K562 (cell line): ENCODE measurements around the gene SSH3. TPM values are rescaled to one million over a fixed set of nuclear protein-coding genes. Genes with fewer than 3 reads are reported as not detected.

ENCODE experiments used
- ATAC-seq: fragments of 200-7000 bp; cut with Tn5 transposase; 3 replicates; pipeline ENCODE4 v1.9.1; 2020; ENCODE audit warnings: moderate library complexity
- BruUV-seq: library from RNA; stranded (reverse); fragments of 400-500 nt; replicated peaks from 2 replicates; lab custom pipeline; 2021; lab: Mats Ljungman, UMichigan
- CTCF ChIA-PET: fragments of 300-600 bp; formaldehyde crosslinking; extraction: SDS; loops from one replicate; lab custom pipeline; 2021; ENCODE audit warnings: low intra/inter-chr PET ratio; lab: Yijun Ruan, JAX
- POLR2A ChIA-PET: fragments of 300-600, 350-650 bp; sonication (Branson Sonifier 250); formaldehyde crosslinking; extraction: SDS; loops from one replicate; lab custom pipeline; 2021; ENCODE audit warnings: antibody characterized with exemption, inconsistent platforms; lab: Yijun Ruan, JAX
- DNase-seq, 4 experiments: peaks; one replicate each; pipeline versions ENCODE4 v3.0.0 to v3.0.0-alpha.2; 2011 to 2018; ENCODE audit warnings: low spot score in 3 of 4, mixed read lengths in 3 of 4; ENCODE audit errors: extremely low read depth in 1 of 4
- FAIRE-seq: peaks from 2 replicates; lab custom pipeline; 2011; peaks lifted over from hg19 to GRCh38; lab: Jason Lieb, UNC
- H2AFZ ChIP-seq: 2 replicates; pipeline ENCODE4 v1.6.0; 2011; ENCODE audit warnings: low read depth, low read length, control low read depth, inconsistent platforms
- H3K27ac ChIP-seq: fragments of 200-600 bp; 3 replicates; pipeline ENCODE4 v1.8.0; 2011; ENCODE audit warnings: low read depth, mild to moderate bottlenecking, control low read depth, inconsistent platforms, low read length, moderate library complexity, mixed read lengths; ENCODE audit errors: extremely low read depth
- H3K27me3 ChIP-seq, 2 experiments: fragments of 300-600 bp in 1 of 2; 2 replicates in 1 of 2; 3 replicates in 1 of 2; pipeline versions ENCODE4 v1.6.0 to v1.8.0; 2011; ENCODE audit warnings: inconsistent platforms in 2 of 2, low read length in 2 of 2, mild to moderate bottlenecking in 1 of 2, mixed read lengths in 1 of 2, moderate library complexity in 1 of 2; ENCODE audit not compliant: control insufficient read depth in 2 of 2, insufficient read depth in 2 of 2
- H3K36me3 ChIP-seq: fragments of 300-600 bp; 3 replicates; pipeline ENCODE4 v1.8.0; 2011; ENCODE audit warnings: mild to moderate bottlenecking, low read length, inconsistent platforms; ENCODE audit not compliant: control insufficient read depth, insufficient read depth
- H3K4me1 ChIP-seq, 2 experiments: fragments of 200-600 bp in 1 of 2; replicated peaks in 1 of 2; 2 replicates in 1 of 2; 3 replicates in 1 of 2; pipeline versions ENCODE4 v1.5.1 to v1.8.0; 2011; ENCODE audit warnings: inconsistent platforms in 2 of 2, low read length in 2 of 2, mild to moderate bottlenecking in 1 of 2, mixed read lengths in 1 of 2, moderate library complexity in 1 of 2; ENCODE audit not compliant: control insufficient read depth in 2 of 2, insufficient read depth in 2 of 2
- H3K4me2 ChIP-seq: 2 replicates; pipeline ENCODE4 v1.6.1; 2011; ENCODE audit warnings: low read length, control low read depth, inconsistent platforms, mixed read lengths; ENCODE audit not compliant: insufficient read depth
- H3K4me3 ChIP-seq: fragments of 200-600 bp; sonication (generic), shearing (Covaris generic); 2 replicates; pipeline ENCODE4 v1.5.1; 2016; ENCODE audit warnings: control low read depth, inconsistent platforms
- H3K79me2 ChIP-seq: fragments of 200-600 bp; 3 replicates; pipeline ENCODE4 v1.8.0; 2011; ENCODE audit warnings: low read length, inconsistent platforms; ENCODE audit not compliant: control insufficient read depth, insufficient read depth
- H3K9ac ChIP-seq, 2 experiments: 2 replicates each; pipeline versions ENCODE4 v1.6.0 to v1.6.1; 2011; ENCODE audit warnings: low read depth in 2 of 2, low read length in 2 of 2, control low read depth in 1 of 2, inconsistent platforms in 1 of 2, mild to moderate bottlenecking in 1 of 2, mixed read lengths in 1 of 2; ENCODE audit not compliant: insufficient read depth in 1 of 2
- H3K9me1 ChIP-seq: one replicate; pipeline ENCODE4 v1.6.0; 2011; ENCODE audit warnings: inconsistent platforms, mild to moderate bottlenecking, low read length, moderate library complexity; ENCODE audit not compliant: control insufficient read depth, insufficient read depth
- H3K9me3 ChIP-seq: replicated peaks from 2 replicates; pipeline ENCODE4 v1.5.1; 2011; ENCODE audit warnings: low read depth, low read length, inconsistent platforms; ENCODE audit not compliant: control insufficient read depth, insufficient read depth
- H4K20me1 ChIP-seq: replicated peaks from 2 replicates; pipeline ENCODE4 v1.6.1; 2011; ENCODE audit warnings: low read length, inconsistent platforms, mixed read lengths; ENCODE audit not compliant: control insufficient read depth, insufficient read depth
- C11orf30 ChIP-seq: fragments of 450-650 bp; IDR thresholded peaks from 2 replicates; pipeline ENCODE4 v1.6.1; 2016; ENCODE audit warnings: low read depth, mild to moderate bottlenecking
- CEBPG ChIP-seq, 3 experiments: fragments of 200-800 bp in 1 of 3; sonication (Bioruptor generic) in 1 of 3; sonication (generic) in 1 of 3; formaldehyde crosslinking in 1 of 3; IDR thresholded peaks in 2 of 3; conservative IDR thresholded peaks in 1 of 3; 2 replicates each; pipeline versions ENCODE4 v1.6.1 to v1.8.0; 2016 to 2022; ENCODE audit warnings: missing compliant biosample characterization in 2 of 3, missing genetic modification characterization in 2 of 3, mild to moderate bottlenecking in 1 of 3, missing genetic modification reagents in 1 of 3
- CHD2 ChIP-seq: IDR thresholded peaks from 2 replicates; pipeline ENCODE4 v1.6.1; 2011; ENCODE audit warnings: low read depth, low read length
- MECOM ChIP-seq: fragments of 250-450 bp; sonication (Bioruptor Pico); IDR thresholded peaks from 2 replicates; pipeline ENCODE4 v1.8.0; 2022; ENCODE audit warnings: inconsistent platforms
- MTA2 ChIP-seq: fragments of 450-650 bp; IDR thresholded peaks from 2 replicates; pipeline ENCODE4 v1.6.1; 2016; ENCODE audit warnings: low read depth
- NRF1 ChIP-seq, 2 experiments: fragments of 450-650 bp; IDR thresholded peaks in 1 of 2; conservative IDR thresholded peaks in 1 of 2; 2 replicates each; pipeline ENCODE4 v1.6.1; 2014; ENCODE audit warnings: mild to moderate bottlenecking in 2 of 2
- POU5F1 ChIP-seq: fragments of 150-350 bp; IDR thresholded peaks from 2 replicates; pipeline ENCODE4 v1.6.1; 2014; ENCODE audit warnings: borderline replicate concordance, low read length, low read depth, mild to moderate bottlenecking; ENCODE audit not compliant: partially characterized antibody
- SRSF3 ChIP-seq: fragments of 200-400 bp; formaldehyde crosslinking; IDR thresholded peaks from 2 replicates; pipeline ENCODE4 v1.6.1; 2016; ENCODE audit warnings: mild to moderate bottlenecking, low read length, moderate library complexity; ENCODE audit not compliant: insufficient read depth
- ZFPM2 ChIP-seq: fragments of 250-450 bp; sonication (Bioruptor Pico); IDR thresholded peaks from 2 replicates; pipeline ENCODE4 v1.5.1; 2022; ENCODE audit warnings: mild to moderate bottlenecking
- WGBS: fragments of 100-300 bp; shearing (Covaris generic); methylation state at CpG from one replicate; pipeline ENCODE4 v1.1.6; 2016; ENCODE audit warnings: low coverage, mixed read lengths; ENCODE audit not compliant: insufficient coverage; ENCODE audit errors: missing lambda C conversion rate; 5-methylcytosine and 5-hydroxymethylcytosine counted together
- in situ Hi-C: fragments of 300-500 bp; cut with MboI; formaldehyde crosslinking; loops from 4 replicates; pipeline ENCODE4 v1.15.0; 2018; ENCODE audit warnings: inconsistent platforms, mixed read lengths
- intact Hi-C: fragments of 100-400 bp; cut with micrococcal nuclease; formaldehyde crosslinking; loops from 2 replicates; pipeline ENCODE4 v1.14.2; 2022
- polyA plus RNA-seq, 8 experiments: library from polyadenylated mRNA; depleted of rRNA in 4 of 8; stranded (reverse) in 5 of 8; unstranded in 3 of 8; fragments of >200 nt; fragmentation: Nextera tagmentation in 2 of 8; fragmentation: Illumina TruSeq in 1 of 8; extraction: Ambion mirVana in 2 of 8; extraction: Trizol in 1 of 8; gene quantifications; 2 replicates each; pipeline versions ENCODE4 v1.2.1 to v1.2.3, GENCODE V29; 2011 to 2014; ENCODE audit warnings: inconsistent platforms in 1 of 8, missing spikeins in 1 of 8
- total RNA-seq, 7 experiments: library from RNA; depleted of rRNA in 6 of 7; stranded (reverse); fragments of >200 nt in 6 of 7; fragmentation: Illumina TruSeq in 2 of 7; extraction: Trizol in 2 of 7; gene quantifications; 2 replicates each; pipeline versions ENCODE4 v1.2.1 to v1.2.3, GENCODE V29; 2011 to 2021; ENCODE audit warnings: low replicate concordance in 1 of 7
- TF ChIP-seq, protein P1 (sequence below): fragments of 450-650 bp; IDR thresholded peaks from 2 replicates; pipeline ENCODE4 v1.7.0; 2016; ENCODE audit warnings: borderline replicate concordance
- TF ChIP-seq, protein P2 (sequence below): sonication (generic); formaldehyde crosslinking; IDR thresholded peaks from 2 replicates; pipeline ENCODE4 v1.8.1; 2023; ENCODE audit warnings: mild to moderate bottlenecking, missing genetic modification reagents

SSH3 gene
- total and polyA plus RNA-seq, 9 of the 15 experiments (the other 6 are each of a cell fraction or from before 2014, with no cell fraction given): 0.07 to 1.0 (median 0.24) TPM; not detected in 3

DNA sequence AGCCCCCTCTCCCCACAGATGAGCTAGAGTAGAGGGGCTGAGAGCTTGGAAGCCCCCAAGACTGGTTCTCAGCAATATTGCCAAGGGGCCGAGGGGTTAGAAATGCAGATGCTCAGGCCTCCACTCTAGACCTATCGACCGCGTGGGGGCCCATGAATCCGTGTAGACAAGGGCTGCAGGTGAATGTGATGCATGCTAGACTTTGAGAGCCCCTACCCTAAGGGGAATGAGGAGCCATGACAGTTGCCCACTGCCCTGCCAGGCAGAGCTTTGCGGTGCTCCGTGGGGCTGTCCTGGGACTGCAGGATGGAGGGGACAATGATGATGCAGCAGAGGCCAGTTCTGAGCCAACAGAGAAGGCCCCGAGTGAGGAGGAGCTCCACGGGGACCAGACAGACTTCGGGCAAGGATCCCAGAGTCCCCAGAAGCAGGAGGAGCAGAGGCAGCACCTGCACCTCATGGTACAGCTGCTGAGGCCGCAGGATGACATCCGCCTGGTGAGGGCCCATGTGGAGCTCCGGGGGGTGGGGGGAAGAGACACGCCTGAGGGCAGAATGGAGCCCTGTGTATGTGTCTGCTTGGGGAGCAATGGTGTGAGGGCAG is 1.3 kb downstream of the SSH3 start:
- no peak overlapping the region for H3K9ac ChIP-seq
- intact Hi-C loops: no loop called here
- no peaks in the 10 kb centered on the region for H3K27me3 ChIP-seq
- no peak overlapping the region for H3K4me2 ChIP-seq
- TF ChIP-seq MECOM (CRISPR knock-in tag): no peak
- TF ChIP-seq CEBPG (CRISPR knock-in tag; IDR thresholded peaks at IDR 0.05): no peak
- no peak for TF ChIP-seq CEBPG (tag; conservative IDR thresholded peaks at IDR 0.05 in 1 of 2, IDR thresholded peaks at IDR 0.05 in 1 of 2)
- TF ChIP-seq, protein P1, sequence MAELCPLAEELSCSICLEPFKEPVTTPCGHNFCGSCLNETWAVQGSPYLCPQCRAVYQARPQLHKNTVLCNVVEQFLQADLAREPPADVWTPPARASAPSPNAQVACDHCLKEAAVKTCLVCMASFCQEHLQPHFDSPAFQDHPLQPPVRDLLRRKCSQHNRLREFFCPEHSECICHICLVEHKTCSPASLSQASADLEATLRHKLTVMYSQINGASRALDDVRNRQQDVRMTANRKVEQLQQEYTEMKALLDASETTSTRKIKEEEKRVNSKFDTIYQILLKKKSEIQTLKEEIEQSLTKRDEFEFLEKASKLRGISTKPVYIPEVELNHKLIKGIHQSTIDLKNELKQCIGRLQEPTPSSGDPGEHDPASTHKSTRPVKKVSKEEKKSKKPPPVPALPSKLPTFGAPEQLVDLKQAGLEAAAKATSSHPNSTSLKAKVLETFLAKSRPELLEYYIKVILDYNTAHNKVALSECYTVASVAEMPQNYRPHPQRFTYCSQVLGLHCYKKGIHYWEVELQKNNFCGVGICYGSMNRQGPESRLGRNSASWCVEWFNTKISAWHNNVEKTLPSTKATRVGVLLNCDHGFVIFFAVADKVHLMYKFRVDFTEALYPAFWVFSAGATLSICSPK: no peak
- TF ChIP-seq POU5F1: no peak
- TF ChIP-seq NRF1 (conservative IDR thresholded peaks at IDR 0.05 in 1 of 2, IDR thresholded peaks at IDR 0.05 in 1 of 2): no peak
- TF ChIP-seq ZFPM2 (CRISPR knock-in tag): no peak
- TF ChIP-seq, protein P2, sequence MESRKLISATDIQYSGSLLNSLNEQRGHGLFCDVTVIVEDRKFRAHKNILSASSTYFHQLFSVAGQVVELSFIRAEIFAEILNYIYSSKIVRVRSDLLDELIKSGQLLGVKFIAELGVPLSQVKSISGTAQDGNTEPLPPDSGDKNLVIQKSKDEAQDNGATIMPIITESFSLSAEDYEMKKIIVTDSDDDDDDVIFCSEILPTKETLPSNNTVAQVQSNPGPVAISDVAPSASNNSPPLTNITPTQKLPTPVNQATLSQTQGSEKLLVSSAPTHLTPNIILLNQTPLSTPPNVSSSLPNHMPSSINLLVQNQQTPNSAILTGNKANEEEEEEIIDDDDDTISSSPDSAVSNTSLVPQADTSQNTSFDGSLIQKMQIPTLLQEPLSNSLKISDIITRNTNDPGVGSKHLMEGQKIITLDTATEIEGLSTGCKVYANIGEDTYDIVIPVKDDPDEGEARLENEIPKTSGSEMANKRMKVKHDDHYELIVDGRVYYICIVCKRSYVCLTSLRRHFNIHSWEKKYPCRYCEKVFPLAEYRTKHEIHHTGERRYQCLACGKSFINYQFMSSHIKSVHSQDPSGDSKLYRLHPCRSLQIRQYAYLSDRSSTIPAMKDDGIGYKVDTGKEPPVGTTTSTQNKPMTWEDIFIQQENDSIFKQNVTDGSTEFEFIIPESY (CRISPR knock-in tag): no peak
- no peak for TF ChIP-seq SRSF3
- TF ChIP-seq MTA2: no peak
- no peak for TF ChIP-seq C11orf30
- TF ChIP-seq CHD2: no peak
- TF ChIP-seq, all 486 proteins: peak for 0
- no peaks in the 10 kb centered on the region for H3K9me1 ChIP-seq
- H2AFZ ChIP-seq: no peak overlapping the region
- POLR2A ChIA-PET: interaction anchor here (0.8 to 1.3 kb wide), 3 partner anchors 9 to 27 kb away, joined by 3 to 4 read pairs (median 3); no protein-coding TSS in a partner anchor
- no peak for ATAC-seq
- H3K27ac ChIP-seq: no peak overlapping the region
- in situ Hi-C loops: no loop called here
- BruUV-seq: no TSS peak
- CTCF ChIA-PET: no interaction called here
- no peak overlapping the region for H3K4me3 ChIP-seq
- peaks cover 0 to 53% of the 10 kb centered on the region in 2 experiments; a peak in 2 of 5 replicates for H3K4me1 ChIP-seq
- FAIRE-seq: no peak
- WGBS: 68% methylated on average over 13 of the region's 14 CpGs
- H3K36me3 ChIP-seq: peaks cover 25% of the 10 kb centered on the region; the same call in 2 of the 3 replicates
- no peak for DNase-seq
- no peaks in the 10 kb centered on the region for H3K79me2 ChIP-seq
- H4K20me1 ChIP-seq: no peaks in the 10 kb centered on the region
- H3K9me3 ChIP-seq: no peaks in the 10 kb centered on the region
